ENCODE measurements around the gene PHF20.
"Not testable (repeated sequence)": the region's sequence is repeated elsewhere in the genome, so short reads cannot be mapped to it uniquely, and the experiment has no call there.

DNA sequence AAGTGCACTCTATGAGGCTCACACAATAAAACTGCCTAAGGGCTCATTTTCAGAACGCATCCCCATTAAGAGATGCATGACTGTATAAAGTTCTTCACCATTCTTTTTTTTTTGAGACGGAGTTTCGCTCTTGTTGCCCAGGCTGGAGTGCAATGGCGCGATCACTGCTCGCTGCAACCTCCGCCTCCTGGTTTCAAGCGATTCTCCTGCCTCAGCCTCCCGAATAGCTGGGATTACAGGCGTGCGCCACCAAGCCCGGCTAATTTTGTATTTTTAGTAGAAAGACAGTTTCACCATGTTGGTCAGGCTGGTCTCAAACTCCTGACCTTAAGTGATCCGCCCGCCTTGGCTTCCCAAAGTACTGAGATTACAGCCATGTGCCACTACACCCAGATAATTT, 180.3 kb downstream of the PHF20 start:
- TF ChIP-seq CTCF, POLR2A (IDR thresholded peaks at IDR 0.05): not testable (repeated sequence)
